GM18505 (cell line): ENCODE measurements around the gene GHRH.

Source experiments
- ATAC-seq: cut with Tn5 transposase; IDR thresholded peaks from one replicate; pipeline ENCODE4 v1.9.1; 2021; ENCODE audit not compliant: unreplicated experiment
- POLR2A ChIP-seq: IDR thresholded peaks from 4 replicates; pipeline ENCODE4 v1.6.1; 2011; ENCODE audit warnings: borderline replicate concordance; ENCODE audit not compliant: insufficient read depth, insufficient read length; ENCODE audit errors: extremely low read depth

GHRH gene

DNA sequence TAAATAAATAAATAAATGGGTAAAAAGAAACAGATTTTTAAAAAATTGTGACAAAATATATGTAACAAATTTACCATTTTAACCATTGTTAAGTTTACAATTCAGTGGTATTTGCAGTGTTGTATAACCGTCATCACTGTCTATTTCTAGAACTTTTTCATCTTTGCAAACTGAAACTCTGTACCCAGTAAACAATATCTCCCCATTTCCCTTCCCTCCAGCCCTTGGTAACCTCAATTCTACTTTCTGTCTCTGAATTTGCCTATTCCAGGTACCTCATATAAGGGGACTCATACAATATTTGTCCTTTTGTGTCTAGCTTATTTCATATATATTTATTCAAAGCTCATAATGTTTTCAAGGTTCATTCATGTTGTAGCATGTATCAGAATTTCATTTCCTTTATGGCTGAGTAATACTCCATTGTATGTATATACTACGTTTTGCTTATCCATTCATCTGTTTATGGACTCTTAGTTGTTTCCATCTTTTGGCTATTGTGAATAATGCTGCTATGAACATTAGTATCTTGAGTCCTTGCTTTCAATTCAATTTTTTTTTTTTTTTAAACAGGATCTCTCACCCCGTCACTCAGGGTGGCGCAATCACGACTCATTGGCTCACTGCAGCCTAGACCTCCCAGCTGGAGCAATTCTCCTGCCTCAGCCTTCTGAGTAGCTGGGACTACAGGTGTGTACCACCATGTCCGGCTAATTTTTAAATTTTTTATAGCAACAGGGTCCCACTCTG, 36.8 kb upstream of the GHRH start:
- no peak for ATAC-seq
- no peak for TF ChIP-seq POLR2A

DNA sequence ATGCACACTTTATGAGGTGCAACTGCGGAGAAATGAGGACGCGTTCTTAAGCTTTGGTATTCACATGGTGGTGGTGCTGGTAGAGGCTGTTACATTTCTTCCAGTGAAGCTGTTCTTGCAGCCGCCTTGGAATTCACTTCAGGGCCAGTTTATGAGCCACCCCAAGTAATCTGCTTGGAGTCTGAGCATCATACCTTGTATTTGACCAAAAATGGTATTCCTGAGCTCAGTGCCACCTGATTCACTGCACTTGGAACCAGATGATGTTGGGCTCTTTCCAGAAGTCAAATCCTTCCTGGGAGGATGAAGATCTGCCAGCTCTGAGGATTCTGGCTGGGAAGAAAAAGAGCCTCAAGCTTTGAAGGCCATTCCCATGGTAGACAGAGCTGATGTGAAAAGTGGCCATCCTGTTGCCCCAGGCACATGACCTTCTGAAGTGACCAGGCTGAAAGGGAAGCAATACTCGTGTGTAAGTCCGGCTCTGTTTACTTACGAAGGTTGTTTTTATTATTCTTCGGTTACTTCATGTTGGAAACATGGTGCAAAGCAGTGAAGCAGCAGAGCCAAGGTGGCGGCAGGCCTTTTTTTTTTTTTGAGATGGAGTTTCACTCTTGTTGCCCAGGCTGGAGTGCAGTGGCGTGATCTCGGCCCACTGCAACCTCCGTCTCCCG, 35.6 kb upstream of the GHRH start:
- TF ChIP-seq POLR2A: no peak
- ATAC-seq: no peak

DNA sequence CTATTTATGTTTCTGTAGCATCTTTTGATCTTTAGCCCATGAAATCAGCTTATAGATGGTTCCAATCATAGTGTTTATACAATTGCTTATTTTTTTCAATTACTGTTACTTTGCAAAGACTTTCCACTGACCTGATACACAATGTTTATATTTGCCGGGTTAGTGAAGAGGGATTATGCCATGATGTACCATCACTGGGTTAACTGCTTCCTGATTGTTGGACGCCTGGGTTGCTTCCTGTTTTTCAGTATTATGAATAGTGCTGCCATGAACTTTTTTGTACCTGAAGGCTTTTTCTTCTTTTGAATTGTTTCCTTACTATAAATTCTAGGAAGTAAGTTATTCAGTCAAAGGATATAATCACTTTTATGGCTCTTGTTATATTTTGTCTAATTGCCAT, 34.8 kb upstream of the GHRH start:
- TF ChIP-seq POLR2A: no peak
- ATAC-seq: no peak

DNA sequence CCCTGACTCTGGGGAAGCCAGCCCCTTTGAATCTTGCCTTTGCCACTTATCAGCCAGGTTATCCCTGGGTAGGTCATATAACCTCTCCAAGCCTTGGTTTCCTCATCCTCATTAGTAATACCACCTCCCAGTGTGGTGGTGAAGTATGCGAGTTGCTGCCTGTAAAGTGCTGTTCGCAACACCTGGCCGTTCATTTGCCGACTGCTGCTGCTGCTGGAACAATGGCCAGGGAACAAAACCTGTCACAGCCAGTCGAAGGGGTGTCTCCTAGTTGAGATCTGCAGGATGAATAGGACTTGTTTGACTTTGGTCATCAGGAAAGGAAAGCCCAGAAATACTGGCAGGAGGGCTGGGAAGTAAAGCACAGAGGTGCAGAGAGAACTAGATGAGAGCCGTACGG, 34.0 kb upstream of the GHRH start:
- no peak for ATAC-seq
- TF ChIP-seq POLR2A: no peak

DNA sequence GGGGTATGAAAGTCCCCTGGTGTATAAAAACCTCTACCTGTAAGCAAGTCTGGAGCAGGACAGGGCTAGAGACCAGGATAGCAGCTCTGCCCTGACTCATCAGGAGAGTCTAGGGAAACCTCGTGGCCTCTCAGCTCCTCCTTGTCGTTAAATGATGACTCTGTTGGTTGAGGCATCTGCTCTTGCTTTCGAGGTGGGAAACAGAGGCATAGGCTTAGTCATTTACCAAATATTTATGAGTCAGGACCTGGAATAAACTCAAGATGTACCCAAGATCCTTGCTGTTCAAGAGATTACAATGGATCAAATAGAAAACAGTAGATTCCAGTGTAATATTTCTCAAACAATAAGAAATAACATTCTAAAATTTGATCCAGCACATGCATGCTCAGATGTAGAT, 33.4 kb upstream of the GHRH start:
- no peak for ATAC-seq
- no peak for TF ChIP-seq POLR2A

DNA sequence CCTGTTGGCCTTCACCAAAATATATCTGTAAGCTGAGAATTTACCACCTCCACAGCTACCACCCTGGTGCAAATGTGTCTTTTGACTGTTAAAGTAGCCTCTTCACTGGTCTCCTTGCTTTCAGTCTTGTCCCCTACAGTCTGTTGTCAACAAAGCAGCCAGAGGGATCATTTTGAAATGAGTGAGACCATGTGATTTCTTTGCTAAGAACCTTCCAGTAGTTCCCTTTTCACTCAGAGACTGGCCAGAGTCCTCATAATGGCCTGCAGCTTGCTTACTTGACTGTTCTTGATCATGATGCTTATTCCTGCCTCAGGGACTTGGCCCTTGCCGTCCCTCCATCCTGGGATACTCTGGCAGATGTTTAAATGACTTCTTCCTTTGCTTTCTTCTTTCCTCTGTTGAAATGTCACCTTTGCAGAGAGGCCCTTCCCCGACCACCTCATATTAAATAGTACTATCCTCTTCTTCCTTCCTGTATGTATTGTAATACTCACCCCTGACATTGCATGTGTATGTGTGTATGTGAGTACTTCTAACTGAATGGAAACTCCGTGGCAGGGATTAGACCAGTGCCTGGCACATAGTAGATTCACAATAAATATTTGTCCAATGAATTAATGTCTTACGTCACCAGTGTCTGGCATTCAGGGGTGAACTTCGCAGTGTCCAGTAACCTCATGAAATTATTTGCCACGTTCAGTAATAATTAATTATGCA, 32.8 kb upstream of the GHRH start:
- ATAC-seq: no peak
- TF ChIP-seq POLR2A: no peak

DNA sequence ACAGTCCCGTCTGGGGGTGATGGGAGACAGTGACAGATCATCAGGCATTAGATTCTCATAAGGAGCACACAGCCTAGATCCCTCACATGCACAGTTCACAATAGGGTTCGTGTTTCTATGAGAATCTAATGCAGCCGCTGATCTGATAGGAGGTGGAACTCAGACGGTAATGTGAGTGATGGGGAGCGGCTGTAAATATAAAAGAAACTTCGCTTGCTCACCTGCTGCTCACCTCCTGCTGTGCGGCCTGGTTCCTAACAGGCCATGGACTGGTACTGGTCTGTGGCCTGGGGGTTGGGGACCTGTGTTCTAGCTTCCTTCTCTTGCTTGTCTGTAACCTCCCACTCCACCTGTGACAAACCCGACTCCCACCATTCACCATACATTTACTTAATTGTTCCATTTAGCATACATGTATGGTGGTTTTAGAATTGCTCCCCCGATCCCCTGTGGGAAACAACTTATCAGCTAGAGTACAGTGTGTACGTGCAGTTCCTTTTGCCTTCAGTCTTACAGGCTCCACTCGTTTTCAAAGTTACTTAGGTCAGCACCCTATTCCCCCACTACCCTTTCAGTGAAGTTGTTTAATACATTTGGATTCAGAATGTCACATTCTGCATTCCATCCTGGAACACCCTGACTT, 31.8 kb upstream of the GHRH start:
- no peak for ATAC-seq
- TF ChIP-seq POLR2A: no peak

DNA sequence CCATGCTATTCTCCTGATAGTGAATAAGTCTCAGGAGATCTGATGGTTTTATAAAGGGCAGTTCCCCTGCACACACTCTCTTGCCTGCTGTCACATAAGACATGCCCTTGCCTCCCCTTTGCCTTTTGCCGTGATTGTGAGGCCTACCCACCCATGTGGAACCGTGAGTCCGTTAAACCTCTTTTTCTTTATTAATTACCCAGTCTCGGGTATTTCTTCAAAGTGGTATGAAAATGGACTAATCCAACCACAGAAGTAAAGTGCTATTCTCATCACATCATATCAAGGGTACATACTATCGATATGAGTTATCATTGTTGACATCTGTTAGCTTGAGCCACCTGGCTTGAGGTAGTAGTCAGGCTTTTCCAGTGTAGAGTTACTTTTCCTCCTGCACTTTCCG, 30.1 kb upstream of the GHRH start:
- ATAC-seq: no peak
- peak; percentile 23 for TF ChIP-seq POLR2A

DNA sequence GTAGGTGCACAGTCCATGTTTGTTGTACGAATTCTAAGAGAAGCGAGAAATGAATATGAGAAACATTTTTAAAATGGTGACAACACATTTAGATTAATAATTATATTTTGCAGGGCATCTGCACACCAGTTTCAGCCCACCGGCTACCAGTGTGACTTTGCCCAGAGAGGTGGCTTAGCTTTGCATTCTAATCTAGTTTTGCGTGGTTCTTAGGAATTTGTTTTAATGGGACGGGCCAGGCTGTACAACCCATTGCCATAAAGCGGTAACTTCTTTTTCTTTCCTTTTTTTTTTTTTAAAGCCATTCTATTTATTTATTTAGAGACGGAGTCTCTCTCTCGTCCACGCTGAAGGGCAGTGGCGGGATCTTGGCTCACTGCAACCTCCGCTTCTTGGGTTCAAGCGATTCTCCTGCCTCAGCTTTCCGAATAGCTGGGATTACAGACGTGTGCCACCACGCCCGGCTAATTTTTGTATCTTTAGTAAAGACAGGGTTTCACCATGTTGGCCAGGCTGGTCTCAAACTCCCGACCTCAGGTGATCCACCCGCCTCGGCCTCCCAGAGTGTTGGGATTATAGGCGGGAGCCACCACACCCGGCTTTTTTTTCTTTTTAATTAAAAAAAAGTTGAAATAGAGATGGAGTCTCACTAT, 28.7 kb upstream of the GHRH start:
- no peak for TF ChIP-seq POLR2A
- no peak for ATAC-seq

DNA sequence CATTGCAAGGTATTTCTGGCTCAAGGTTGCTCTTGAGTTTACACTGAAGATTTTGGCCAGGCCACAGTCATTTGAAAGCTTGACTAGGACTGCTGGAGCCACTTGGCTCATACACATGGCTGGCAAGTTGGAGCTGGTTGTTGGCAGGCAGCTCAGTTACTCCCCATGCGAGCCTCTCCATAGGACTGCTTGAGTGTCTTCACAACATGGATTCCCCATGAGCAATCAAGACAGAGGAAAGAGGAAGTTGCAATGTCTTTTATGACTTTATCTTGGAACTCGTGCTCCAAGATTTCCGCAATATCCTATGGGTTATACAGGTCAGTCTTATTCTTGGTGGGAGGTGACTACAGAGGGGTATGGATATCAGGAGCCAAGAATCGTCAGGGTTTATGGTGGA, 26.5 kb upstream of the GHRH start:
- TF ChIP-seq POLR2A: no peak
- ATAC-seq: no peak

DNA sequence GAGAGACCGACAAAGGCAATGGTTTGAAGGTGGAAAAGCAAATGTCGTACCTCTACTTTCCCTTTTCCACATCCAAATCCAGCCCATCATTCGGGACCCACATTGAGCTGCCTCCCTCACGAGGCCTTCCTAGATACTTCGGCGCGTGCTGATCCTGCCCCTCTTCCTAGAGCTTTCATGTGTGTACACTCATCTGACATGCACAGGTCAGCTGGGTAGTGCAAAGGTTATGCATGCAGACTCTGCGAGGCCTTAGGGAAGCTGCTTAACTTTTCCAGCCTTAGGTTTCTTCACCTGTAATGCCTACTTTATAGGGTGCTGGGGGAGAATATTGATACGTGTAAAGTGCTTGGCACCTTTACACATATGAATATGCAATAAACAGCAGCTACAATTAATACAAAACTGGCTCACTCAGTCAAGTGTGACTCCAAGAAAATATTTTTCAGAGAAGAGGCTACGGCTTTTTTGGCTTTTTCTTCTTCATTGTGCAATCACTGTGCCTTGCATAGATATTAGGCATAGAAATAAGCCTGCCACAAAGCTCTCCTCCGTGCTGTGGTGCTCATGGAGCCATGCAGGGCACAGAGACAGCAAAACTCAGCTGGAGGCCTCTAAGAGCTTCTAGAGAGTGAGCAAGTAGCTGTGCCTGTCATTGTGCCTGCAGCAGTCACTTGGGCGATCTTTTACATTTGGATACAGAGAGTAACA, 24.2 kb upstream of the GHRH start:
- no peak for ATAC-seq
- TF ChIP-seq POLR2A: no peak

DNA sequence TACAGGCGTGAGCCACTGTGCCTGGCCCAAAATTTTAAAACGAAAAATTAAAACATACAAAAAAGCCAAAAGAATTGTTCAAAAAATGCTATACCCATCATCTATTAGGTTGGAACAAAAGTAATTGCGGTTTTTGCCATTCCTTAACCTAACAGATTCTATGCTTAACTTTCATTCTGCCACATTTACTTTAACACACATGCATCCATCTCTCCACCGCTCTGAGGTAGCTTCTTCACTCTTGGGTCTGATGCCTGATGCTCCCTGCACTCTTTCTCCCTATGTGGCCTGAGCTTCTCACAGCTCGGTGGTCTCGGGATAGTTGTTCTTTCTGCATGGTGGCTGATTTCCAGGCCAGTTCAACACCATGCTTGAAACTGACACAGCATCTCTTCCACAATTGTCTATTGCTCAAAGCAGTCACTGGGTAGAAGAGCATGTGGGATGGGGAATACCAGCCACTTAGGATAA, 23.1 kb upstream of the GHRH start:
- ATAC-seq: no peak
- no peak for TF ChIP-seq POLR2A

DNA sequence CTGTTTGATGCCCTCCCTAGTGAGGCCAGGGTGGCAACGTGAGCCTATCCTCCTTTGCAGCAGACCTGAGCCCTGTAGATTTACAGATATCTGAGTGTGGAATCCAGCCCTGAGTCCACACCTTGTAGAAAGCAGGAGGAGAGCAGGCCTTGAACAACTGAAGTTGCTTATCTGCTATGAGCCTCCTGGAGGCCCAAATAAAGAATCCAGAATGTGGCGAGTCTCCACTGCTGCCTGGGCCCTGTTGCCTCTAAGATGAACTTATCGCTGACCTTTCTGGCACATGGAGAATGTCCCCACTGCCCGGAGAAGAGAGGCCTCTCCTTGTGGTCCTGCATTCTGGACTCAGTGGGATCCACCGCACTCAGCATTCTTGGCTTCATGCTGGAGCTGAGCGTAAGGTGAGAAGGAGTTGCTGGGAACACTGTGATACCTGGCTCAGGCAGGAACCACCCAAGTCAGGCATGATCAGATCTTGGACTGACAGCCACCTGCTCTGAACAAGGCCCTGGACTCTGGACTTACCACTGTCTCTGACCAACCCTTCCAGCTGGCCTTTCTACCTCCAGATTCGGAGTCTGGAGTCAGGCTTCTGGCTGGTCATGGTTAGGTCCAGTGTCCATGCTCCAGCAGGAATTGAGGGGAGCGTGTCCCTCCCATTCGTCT, 22.0 kb upstream of the GHRH start:
- TF ChIP-seq POLR2A: no peak
- ATAC-seq: no peak

DNA sequence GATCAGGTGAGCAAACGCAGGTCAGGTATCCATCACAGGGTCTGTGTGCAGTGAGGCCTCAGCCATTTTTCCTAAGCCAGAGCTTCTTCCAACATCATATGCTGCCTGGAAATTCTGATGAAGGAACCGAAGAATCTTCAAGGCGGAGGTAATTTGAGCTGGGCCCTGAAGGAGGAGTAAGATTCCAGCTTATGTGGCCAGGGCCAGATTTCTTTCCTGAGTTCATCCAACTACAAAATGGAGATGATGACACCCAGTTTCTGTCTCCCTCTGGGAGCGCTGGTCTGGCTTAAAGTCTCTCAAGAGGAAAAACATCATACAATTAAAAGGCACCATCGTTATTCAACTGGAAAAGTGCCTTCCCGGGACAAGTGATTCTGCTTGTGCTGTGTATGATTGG, 20.9 kb upstream of the GHRH start:
- TF ChIP-seq POLR2A: no peak
- no peak for ATAC-seq
